ENCODE measurements around the gene RBMX2. TPM values are rescaled to one million over a fixed set of nuclear protein-coding genes. Genes with fewer than 3 reads are reported as not detected.

RBMX2 gene
- polyA plus RNA-seq, 3 donors, result 11.9 to 15.0 (median 13.1) TPM

DNA sequence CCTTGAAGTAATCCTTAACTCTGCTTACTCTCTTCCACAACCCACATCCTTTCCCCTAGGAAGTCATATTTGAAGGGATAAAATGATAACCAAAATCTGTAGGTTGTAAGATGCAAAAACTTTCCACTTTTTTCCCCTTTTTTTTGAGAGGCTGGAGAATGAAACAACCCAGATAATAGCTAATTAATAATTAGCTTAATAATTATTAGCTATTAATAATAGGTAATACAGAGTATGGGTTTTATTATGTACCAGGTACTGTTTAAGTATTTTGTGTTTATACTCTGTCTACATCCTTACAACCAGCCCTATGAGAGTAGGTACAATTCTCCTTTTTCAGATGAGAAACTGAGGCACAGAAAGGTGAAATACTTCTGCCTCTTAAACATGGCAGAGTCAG lies 25.7 kb upstream of the RBMX2 start:
- no peaks in the 10 kb centered on the region for H3K79me2 ChIP-seq (ENCODE audit: insufficient read depth, low read length)
- H3K36me3 ChIP-seq (replicated peaks in 1 of 2; ENCODE audit: control insufficient read depth in 1 of 2, insufficient read depth in 2 of 2, low read length in 2 of 2), result peaks cover 0 to 14% of the 10 kb centered on the region in 2 donors
- H3K9me3 ChIP-seq (replicated peaks in 1 of 2; ENCODE audit: control insufficient read depth in 1 of 2, insufficient read depth in 1 of 2, low read length in 2 of 2), result no peaks in the 10 kb centered on the region
- no peak for DNase-seq
- H3K27ac Mint-ChIP-seq, result no peak overlapping the region
- no peak overlapping the region for H3K4me3 Mint-ChIP-seq
- no peaks in the 10 kb centered on the region for H3K27me3 ChIP-seq (ENCODE audit: control insufficient read depth in 2 of 2, insufficient read depth in 2 of 2, low read length in 2 of 2)
- no peaks in the 10 kb centered on the region for H4K20me1 ChIP-seq (ENCODE audit: insufficient read depth, low read length)
- H3K9ac ChIP-seq (ENCODE audit: insufficient read depth, low read length, poor library complexity, severe bottlenecking), result no peak overlapping the region
- TF ChIP-seq, protein P1, sequence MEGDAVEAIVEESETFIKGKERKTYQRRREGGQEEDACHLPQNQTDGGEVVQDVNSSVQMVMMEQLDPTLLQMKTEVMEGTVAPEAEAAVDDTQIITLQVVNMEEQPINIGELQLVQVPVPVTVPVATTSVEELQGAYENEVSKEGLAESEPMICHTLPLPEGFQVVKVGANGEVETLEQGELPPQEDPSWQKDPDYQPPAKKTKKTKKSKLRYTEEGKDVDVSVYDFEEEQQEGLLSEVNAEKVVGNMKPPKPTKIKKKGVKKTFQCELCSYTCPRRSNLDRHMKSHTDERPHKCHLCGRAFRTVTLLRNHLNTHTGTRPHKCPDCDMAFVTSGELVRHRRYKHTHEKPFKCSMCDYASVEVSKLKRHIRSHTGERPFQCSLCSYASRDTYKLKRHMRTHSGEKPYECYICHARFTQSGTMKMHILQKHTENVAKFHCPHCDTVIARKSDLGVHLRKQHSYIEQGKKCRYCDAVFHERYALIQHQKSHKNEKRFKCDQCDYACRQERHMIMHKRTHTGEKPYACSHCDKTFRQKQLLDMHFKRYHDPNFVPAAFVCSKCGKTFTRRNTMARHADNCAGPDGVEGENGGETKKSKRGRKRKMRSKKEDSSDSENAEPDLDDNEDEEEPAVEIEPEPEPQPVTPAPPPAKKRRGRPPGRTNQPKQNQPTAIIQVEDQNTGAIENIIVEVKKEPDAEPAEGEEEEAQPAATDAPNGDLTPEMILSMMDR (IDR thresholded peaks at IDR 0.05), result no peak
- peaks cover 5 to 7% of the 10 kb centered on the region in 2 donors for H3K36me3 Mint-ChIP-seq
- intact Hi-C loops (cut with micrococcal nuclease), result no loop called here
- H3K4me2 ChIP-seq (replicated peaks; ENCODE audit: extremely low read depth, low read length, poor library complexity, severe bottlenecking), result no peak overlapping the region
- H3K4me1 Mint-ChIP-seq, result no peaks in the 10 kb centered on the region
- H3K4me1 ChIP-seq (ENCODE audit: control insufficient read depth in 1 of 2, insufficient read depth in 2 of 2, low read length in 2 of 2), result no peaks in the 10 kb centered on the region
- H3K27me3 Mint-ChIP-seq (ENCODE audit: low read depth in 3 of 3), result peaks cover 0 to 5% (median 0%) of the 10 kb centered on the region in 3 donors
- H3K9me3 Mint-ChIP-seq, result no peaks in the 10 kb centered on the region
- no peak overlapping the region for H2AFZ ChIP-seq (ENCODE audit: insufficient read depth, low read depth, low read length, poor library complexity, severe bottlenecking)
- H3K27ac ChIP-seq (ENCODE audit: low read depth in 1 of 2, low read length in 2 of 2), result no peak overlapping the region
- H3K4me3 ChIP-seq (replicated peaks in 1 of 3; ENCODE audit: low read depth in 2 of 3, low read length in 3 of 3), result no peak overlapping the region

DNA sequence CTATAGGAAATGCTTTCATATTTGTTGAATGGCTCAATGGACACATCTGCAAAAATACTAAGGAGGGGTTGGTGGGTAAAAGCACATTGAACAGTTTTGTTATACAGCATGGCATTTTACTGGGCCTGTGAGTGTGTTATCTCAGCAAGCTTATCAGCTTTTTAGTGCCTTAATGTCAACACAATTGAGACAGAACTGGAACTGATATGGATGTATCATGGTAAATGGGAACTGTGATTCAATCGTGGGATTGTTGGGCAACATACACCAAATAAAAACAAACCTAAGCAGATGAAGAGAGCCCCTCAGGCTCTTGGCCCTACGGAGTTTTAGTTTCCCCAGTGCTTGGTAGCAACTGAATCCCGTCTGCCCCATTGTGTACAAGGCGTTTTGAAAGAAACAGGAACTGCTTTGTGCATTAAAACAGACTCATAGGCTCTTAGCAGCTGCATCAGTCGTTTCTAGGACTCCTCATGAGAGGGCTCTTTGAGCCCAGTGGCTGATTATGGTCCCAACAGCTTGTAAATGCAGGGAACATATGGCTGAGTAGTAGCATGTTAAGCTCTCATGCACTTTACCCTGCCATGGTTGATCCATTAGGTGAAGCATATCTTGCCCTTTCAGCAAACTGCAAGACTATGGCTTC lies 23.6 kb upstream of the RBMX2 start:
- Histone ChIP-seq H3K79me2 (ENCODE audit: insufficient read depth, low read length) (no peaks in the 10 kb centered on the region), H2AFZ (ENCODE audit: insufficient read depth, low read depth, low read length, poor library complexity, severe bottlenecking) (no peak overlapping the region), H3K36me3 (replicated peaks in 1 of 2; ENCODE audit: control insufficient read depth in 1 of 2, insufficient read depth in 2 of 2, low read length in 2 of 2) (peaks cover 0 to 12% of the 10 kb centered on the region in 2 donors), H3K4me1 (ENCODE audit: control insufficient read depth in 1 of 2, insufficient read depth in 2 of 2, low read length in 2 of 2) (no peaks in the 10 kb centered on the region), H3K4me3 (replicated peaks in 1 of 3; ENCODE audit: low read depth in 2 of 3, low read length in 3 of 3) (no peak overlapping the region), H3K27me3 (ENCODE audit: control insufficient read depth in 2 of 2, insufficient read depth in 2 of 2, low read length in 2 of 2) (no peaks in the 10 kb centered on the region), H4K20me1 (ENCODE audit: insufficient read depth, low read length) (no peaks in the 10 kb centered on the region), H3K9me3 (replicated peaks in 1 of 2; ENCODE audit: control insufficient read depth in 1 of 2, insufficient read depth in 1 of 2, low read length in 2 of 2) (no peaks in the 10 kb centered on the region), H3K27ac (ENCODE audit: low read depth in 1 of 2, low read length in 2 of 2) (no peak overlapping the region), H3K4me2 (replicated peaks; ENCODE audit: extremely low read depth, low read length, poor library complexity, severe bottlenecking) (no peak overlapping the region), H3K9ac (ENCODE audit: insufficient read depth, low read length, poor library complexity, severe bottlenecking) (no peak overlapping the region)
- Mint-ChIP-seq H3K27ac (no peak overlapping the region), H3K27me3 (ENCODE audit: low read depth in 3 of 3) (peaks cover 0 to 9% (median 0%) of the 10 kb centered on the region in 3 donors), H3K9me3 (no peaks in the 10 kb centered on the region), H3K4me1 (no peaks in the 10 kb centered on the region), H3K4me3 (no peak overlapping the region), H3K36me3 (peaks cover 0 to 3% of the 10 kb centered on the region in 2 donors)
- 17% methylated on average over 3 of the region's 5 CpGs for WGBS (ENCODE audit: insufficient coverage)
- TF ChIP-seq, protein P1 (IDR thresholded peaks at IDR 0.05), result no peak
- intact Hi-C loops (cut with micrococcal nuclease), result no loop called here
- DNase-seq, result no peak

Measured in CD14-positive monocyte (primary cell).